CD14-positive monocyte (primary cell): ENCODE measurements around the gene NUDT9. TPM values are rescaled to one million over a fixed set of nuclear protein-coding genes. Genes with fewer than 3 reads are reported as not detected.
A peak's percentile ranks its signal among the peaks of the same experiment; 100 is the strongest.

ENCODE experiments used
- DNase-seq, 3 donors: peaks; one replicate each; pipeline ENCODE4 v3.0.0-alpha.2; 2011 to 2022
- H2AFZ ChIP-seq: 2 replicates; pipeline ENCODE4 v1.6.0; 2012; ENCODE audit warnings: mild to moderate bottlenecking, low read depth, low read length, inconsistent platforms; ENCODE audit not compliant: insufficient read depth, poor library complexity, severe bottlenecking
- H3K27ac ChIP-seq, 2 donors: 1 replicate in 1 of 2; 2 replicates in 1 of 2; pipeline ENCODE4 v1.5.1; 2012 to 2013; ENCODE audit warnings: low read length in 2 of 2, control low read depth in 1 of 2, inconsistent platforms in 1 of 2, low read depth in 1 of 2, mild to moderate bottlenecking in 1 of 2
- H3K27me3 ChIP-seq, 2 donors: one replicate each; pipeline versions ENCODE4 v1.6.0 to v1.6.1; 2011 to 2013; ENCODE audit warnings: low read length in 2 of 2; ENCODE audit not compliant: control insufficient read depth in 2 of 2, insufficient read depth in 2 of 2
- H3K36me3 ChIP-seq, 2 donors: replicated peaks in 1 of 2; 1 replicate in 1 of 2; 2 replicates in 1 of 2; pipeline versions ENCODE4 v1.5.1 to v1.6.1; 2012 to 2013; ENCODE audit warnings: low read length in 2 of 2, control low read depth in 1 of 2, inconsistent platforms in 1 of 2, mild to moderate bottlenecking in 1 of 2; ENCODE audit not compliant: insufficient read depth in 2 of 2, control insufficient read depth in 1 of 2
- H3K4me1 ChIP-seq, 2 donors: 1 replicate in 1 of 2; 2 replicates in 1 of 2; pipeline versions ENCODE4 v1.5.1 to v1.6.1; 2012 to 2013; ENCODE audit warnings: low read length in 2 of 2, control low read depth in 1 of 2, inconsistent platforms in 1 of 2, mild to moderate bottlenecking in 1 of 2, moderate library complexity in 1 of 2; ENCODE audit not compliant: insufficient read depth in 2 of 2, control insufficient read depth in 1 of 2
- H3K4me2 ChIP-seq: replicated peaks from 2 replicates; pipeline ENCODE3; 2012; ENCODE audit warnings: low read length, moderate library complexity, mild to moderate bottlenecking; ENCODE audit not compliant: poor library complexity, severe bottlenecking; ENCODE audit errors: extremely low read depth
- H3K4me3 ChIP-seq, 3 experiments: fragments of 200-600 bp in 1 of 3; sonication (generic) in 1 of 3; replicated peaks in 1 of 3; 1 replicate in 2 of 3; 2 replicates in 1 of 3; pipeline ENCODE4 v1.5.1; 2011 to 2013; ENCODE audit warnings: low read length in 3 of 3, mild to moderate bottlenecking in 3 of 3, control low read depth in 2 of 3, low read depth in 2 of 3, inconsistent platforms in 1 of 3, moderate library complexity in 1 of 3
- H3K79me2 ChIP-seq: 2 replicates; pipeline ENCODE4 v1.6.0; 2012; ENCODE audit warnings: mild to moderate bottlenecking, control low read depth, inconsistent platforms, low read length, moderate library complexity; ENCODE audit not compliant: insufficient read depth
- H3K9ac ChIP-seq: 2 replicates; pipeline ENCODE4 v1.6.0; 2017; ENCODE audit warnings: low read length, mild to moderate bottlenecking; ENCODE audit not compliant: insufficient read depth, poor library complexity, severe bottlenecking
- H3K9me3 ChIP-seq, 2 donors: replicated peaks in 1 of 2; 1 replicate in 1 of 2; 2 replicates in 1 of 2; pipeline versions ENCODE4 v1.5.1 to v1.6.1; 2012 to 2013; ENCODE audit warnings: low read length in 2 of 2, control low read depth in 1 of 2; ENCODE audit not compliant: control insufficient read depth in 1 of 2, insufficient read depth in 1 of 2
- H4K20me1 ChIP-seq: 2 replicates; pipeline ENCODE4 v1.6.0; 2012; ENCODE audit warnings: mild to moderate bottlenecking, low read length, control low read depth, moderate library complexity; ENCODE audit not compliant: insufficient read depth
- H3K27ac Mint-ChIP-seq, 7 donors: one replicate each; pipeline ENCODE4 v1.8.0; 2020; ENCODE audit warnings: mild to moderate bottlenecking in 7 of 7, mixed read lengths in 7 of 7, moderate library complexity in 6 of 7, inconsistent platforms in 2 of 7
- H3K27me3 Mint-ChIP-seq, 3 donors: one replicate each; pipeline ENCODE4 v1.8.0; 2021 to 2022; ENCODE audit warnings: low read depth in 3 of 3, mild to moderate bottlenecking in 3 of 3, mixed read lengths in 3 of 3, moderate library complexity in 3 of 3, inconsistent platforms in 1 of 3
- H3K36me3 Mint-ChIP-seq, 2 donors: one replicate each; pipeline ENCODE4 v1.8.0; 2020; ENCODE audit warnings: mixed read lengths in 2 of 2, inconsistent platforms in 1 of 2, mild to moderate bottlenecking in 1 of 2
- H3K4me1 Mint-ChIP-seq: one replicate; pipeline ENCODE4 v1.8.0; 2020; ENCODE audit warnings: mild to moderate bottlenecking, mixed read lengths
- H3K4me3 Mint-ChIP-seq, 2 donors: one replicate each; pipeline ENCODE4 v1.8.0; 2020; ENCODE audit warnings: mild to moderate bottlenecking in 2 of 2, mixed read lengths in 2 of 2, moderate library complexity in 1 of 2
- H3K9me3 Mint-ChIP-seq, 7 donors: one replicate each; pipeline ENCODE4 v1.8.0; 2020 to 2022; ENCODE audit warnings: mixed read lengths in 7 of 7, mild to moderate bottlenecking in 6 of 7, moderate library complexity in 6 of 7, inconsistent platforms in 2 of 7
- WGBS: methylation state at CpG from one replicate; pipeline ENCODE4 v1.1.5; 2013; ENCODE audit warnings: missing lambda C conversion rate; ENCODE audit not compliant: insufficient coverage; 5-methylcytosine and 5-hydroxymethylcytosine counted together
- intact Hi-C, 2 donors: fragments of 100-400 bp; cut with micrococcal nuclease; formaldehyde crosslinking; loops; one replicate each; pipeline versions ENCODE4 v1.15.0 to v1.15.1; 2023
- polyA plus RNA-seq, 3 donors: library from polyadenylated mRNA; depleted of rRNA in 1 of 3; unstranded in 2 of 3; stranded (reverse) in 1 of 3; fragments of 300-500 nt in 2 of 3; fragments of >200 nt in 1 of 3; fragmentation: Illumina TruSeq in 2 of 3; gene quantifications; 1 replicate in 2 of 3; 2 replicates in 1 of 3; pipeline ENCODE4 v1.2.3, GENCODE V29; 2012 to 2021
- TF ChIP-seq, protein P1 (sequence below): fragments of 200-600 bp; IDR thresholded peaks from one replicate; pipeline ENCODE4 v1.8.0; 2022; ENCODE audit warnings: antibody characterized with exemption, mild to moderate bottlenecking

The NUDT9 gene
- polyA plus RNA-seq, 3 donors = 9.6 to 14.3 (median 12.5) TPM

DNA sequence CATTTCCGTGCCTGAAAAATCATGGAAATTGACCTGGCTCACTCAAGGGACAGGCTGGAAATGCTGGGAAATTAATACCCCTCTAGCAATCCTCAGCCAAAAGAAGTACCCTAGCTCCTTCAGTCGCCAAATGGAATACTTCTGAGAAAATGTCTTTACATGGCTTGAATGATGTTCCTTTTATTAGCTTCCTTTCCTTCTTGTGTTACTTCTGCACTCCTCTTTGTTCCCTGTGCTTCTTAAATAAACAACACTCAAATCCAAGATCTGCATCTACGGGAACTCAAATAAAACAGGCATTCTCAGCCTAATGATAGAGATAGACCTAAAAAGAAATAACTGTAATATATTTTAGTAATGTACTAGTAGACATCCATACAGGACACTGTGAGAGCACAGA lies 70.7 kb downstream of the NUDT9 start:
- no peak overlapping the region for H3K4me3 Mint-ChIP-seq

DNA sequence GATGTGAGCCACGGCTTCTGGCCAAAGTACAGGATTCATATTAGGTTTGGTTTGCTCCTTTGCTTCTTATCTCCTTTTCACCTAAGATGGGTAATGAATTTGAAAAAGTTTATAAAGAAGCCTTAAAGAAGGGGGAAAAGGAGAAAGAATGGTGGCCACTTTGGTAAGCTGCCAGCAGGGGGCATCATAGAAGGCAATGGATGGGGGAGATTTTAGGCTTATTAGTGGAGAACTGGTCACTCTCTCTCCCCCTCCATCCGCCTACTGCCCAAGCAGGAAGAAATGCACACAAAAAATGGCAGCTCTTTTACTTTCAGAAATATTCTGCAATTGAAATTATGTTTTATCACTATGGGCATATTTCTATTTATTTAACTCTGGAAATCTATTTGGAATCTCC lies 74.8 kb downstream of the NUDT9 start:
- TF ChIP-seq, protein P1, sequence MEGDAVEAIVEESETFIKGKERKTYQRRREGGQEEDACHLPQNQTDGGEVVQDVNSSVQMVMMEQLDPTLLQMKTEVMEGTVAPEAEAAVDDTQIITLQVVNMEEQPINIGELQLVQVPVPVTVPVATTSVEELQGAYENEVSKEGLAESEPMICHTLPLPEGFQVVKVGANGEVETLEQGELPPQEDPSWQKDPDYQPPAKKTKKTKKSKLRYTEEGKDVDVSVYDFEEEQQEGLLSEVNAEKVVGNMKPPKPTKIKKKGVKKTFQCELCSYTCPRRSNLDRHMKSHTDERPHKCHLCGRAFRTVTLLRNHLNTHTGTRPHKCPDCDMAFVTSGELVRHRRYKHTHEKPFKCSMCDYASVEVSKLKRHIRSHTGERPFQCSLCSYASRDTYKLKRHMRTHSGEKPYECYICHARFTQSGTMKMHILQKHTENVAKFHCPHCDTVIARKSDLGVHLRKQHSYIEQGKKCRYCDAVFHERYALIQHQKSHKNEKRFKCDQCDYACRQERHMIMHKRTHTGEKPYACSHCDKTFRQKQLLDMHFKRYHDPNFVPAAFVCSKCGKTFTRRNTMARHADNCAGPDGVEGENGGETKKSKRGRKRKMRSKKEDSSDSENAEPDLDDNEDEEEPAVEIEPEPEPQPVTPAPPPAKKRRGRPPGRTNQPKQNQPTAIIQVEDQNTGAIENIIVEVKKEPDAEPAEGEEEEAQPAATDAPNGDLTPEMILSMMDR = peak; percentile 60
- intact Hi-C loops = no loop called here
- H3K4me1 ChIP-seq = no peaks in the 10 kb centered on the region
- H3K79me2 ChIP-seq = no peaks in the 10 kb centered on the region
- no peaks in the 10 kb centered on the region for H4K20me1 ChIP-seq
- DNase-seq = no peak
- no peaks in the 10 kb centered on the region for H3K27me3 ChIP-seq
- no peak overlapping the region for H3K27ac ChIP-seq
- no peak overlapping the region for H2AFZ ChIP-seq
- no peaks in the 10 kb centered on the region for H3K36me3 ChIP-seq
- no peak overlapping the region for H3K4me3 Mint-ChIP-seq
- H3K9me3 Mint-ChIP-seq = peaks cover 0 to 3% (median 0%) of the 10 kb centered on the region in 7 donors
- H3K36me3 Mint-ChIP-seq = no peaks in the 10 kb centered on the region
- H3K27ac Mint-ChIP-seq = no peak overlapping the region
- H3K4me3 ChIP-seq = no peak overlapping the region
- no CpG with 5 or more reads among the region's 2 CpGs for WGBS
- no peak overlapping the region for H3K4me2 ChIP-seq
- H3K9ac ChIP-seq = no peak overlapping the region
- no peaks in the 10 kb centered on the region for H3K9me3 ChIP-seq
- H3K4me1 Mint-ChIP-seq = peaks cover 3% of the 10 kb centered on the region
- peaks cover 2 to 6% (median 4%) of the 10 kb centered on the region in 3 donors for H3K27me3 Mint-ChIP-seq

More for the DNA sequence above, 70.7 kb downstream of the NUDT9 start:
- no peak overlapping the region for H3K27ac ChIP-seq
- H3K79me2 ChIP-seq = no peaks in the 10 kb centered on the region
- H3K9me3 ChIP-seq = peaks cover 0 to 13% of the 10 kb centered on the region in 2 donors
- peaks cover 2% of the 10 kb centered on the region for H3K4me1 Mint-ChIP-seq
- 100% methylated on average over 1 of the region's 3 CpGs for WGBS
- H3K27ac Mint-ChIP-seq = no peak overlapping the region
- TF ChIP-seq, protein P1 = no peak
- no peak for DNase-seq
- no peak overlapping the region for H3K4me3 ChIP-seq
- no peaks in the 10 kb centered on the region for H4K20me1 ChIP-seq
- H3K9ac ChIP-seq = no peak overlapping the region
- H3K27me3 ChIP-seq = no peaks in the 10 kb centered on the region
- no peaks in the 10 kb centered on the region for H3K36me3 Mint-ChIP-seq
- H3K4me1 ChIP-seq = no peaks in the 10 kb centered on the region
- peaks cover 3 to 10% (median 7%) of the 10 kb centered on the region in 7 donors for H3K9me3 Mint-ChIP-seq
- no peak overlapping the region for H3K4me2 ChIP-seq
- H2AFZ ChIP-seq = no peak overlapping the region
- peaks cover 0 to 3% (median 2%) of the 10 kb centered on the region in 3 donors for H3K27me3 Mint-ChIP-seq
- intact Hi-C loops = no loop called here
- H3K36me3 ChIP-seq = no peaks in the 10 kb centered on the region
